Activated CD4-positive, CD25-positive, alpha-beta regulatory T cell treated with anti-CD3 and anti-CD28 coated beads, Interleukin-2, amount 50 U/mL, for 24 hours (primary cell): ENCODE results near the gene HBA1.
"Not testable (repeated sequence)": the region's sequence is repeated elsewhere in the genome, so short reads cannot be mapped to it uniquely, and the experiment has no call there.

ENCODE experiments used
- ATAC-seq, 2 donors: fragments of 150-1000 bp; cut with Tn5 transposase; one replicate each; pipeline ENCODE4 v1.10.0; 2021; ENCODE audit warnings: mild to moderate bottlenecking in 1 of 2, moderate library complexity in 1 of 2

The HBA1 gene

DNA sequence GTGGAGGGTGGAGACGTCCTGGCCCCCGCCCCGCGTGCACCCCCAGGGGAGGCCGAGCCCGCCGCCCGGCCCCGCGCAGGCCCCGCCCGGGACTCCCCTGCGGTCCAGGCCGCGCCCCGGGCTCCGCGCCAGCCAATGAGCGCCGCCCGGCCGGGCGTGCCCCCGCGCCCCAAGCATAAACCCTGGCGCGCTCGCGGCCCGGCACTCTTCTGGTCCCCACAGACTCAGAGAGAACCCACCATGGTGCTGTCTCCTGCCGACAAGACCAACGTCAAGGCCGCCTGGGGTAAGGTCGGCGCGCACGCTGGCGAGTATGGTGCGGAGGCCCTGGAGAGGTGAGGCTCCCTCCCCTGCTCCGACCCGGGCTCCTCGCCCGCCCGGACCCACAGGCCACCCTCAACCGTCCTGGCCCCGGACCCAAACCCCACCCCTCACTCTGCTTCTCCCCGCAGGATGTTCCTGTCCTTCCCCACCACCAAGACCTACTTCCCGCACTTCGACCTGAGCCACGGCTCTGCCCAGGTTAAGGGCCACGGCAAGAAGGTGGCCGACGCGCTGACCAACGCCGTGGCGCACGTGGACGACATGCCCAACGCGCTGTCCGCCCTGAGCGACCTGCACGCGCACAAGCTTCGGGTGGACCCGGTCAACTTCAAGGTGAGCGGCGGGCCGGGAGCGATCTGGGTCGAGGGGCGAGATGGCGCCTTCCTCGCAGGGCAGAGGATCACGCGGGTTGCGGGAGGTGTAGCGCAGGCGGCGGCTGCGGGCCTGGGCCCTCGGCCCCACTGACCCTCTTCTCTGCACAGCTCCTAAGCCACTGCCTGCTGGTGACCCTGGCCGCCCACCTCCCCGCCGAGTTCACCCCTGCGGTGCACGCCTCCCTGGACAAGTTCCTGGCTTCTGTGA lies at the start of gene HBA1:
Gene HBA1 (plus strand): TSS at position 204 of the 906 bp plus-strand sequence. CDS start 37 bp downstream, at position 241.
- ATAC-seq = peak; percentile 33 to 37

GRCh38 chr16:129075-129474 lies 47.4 kb upstream of the HBA1 start:
- ATAC-seq = no peak

- ATAC-seq = no peak
These were observed 45.8 kb upstream of the HBA1 start for GRCh38 chr16:130533-131173.

- ATAC-seq = no peak
These were observed 44.4 kb upstream of the HBA1 start for GRCh38 chr16:132120-132519.

GRCh38 chr16:133716-134115 lies 42.8 kb upstream of the HBA1 start:
- ATAC-seq = no peak

GRCh38 chr16:138049-138417 lies 38.4 kb upstream of the HBA1 start:
- ATAC-seq = peak; percentile 12 to 14

- ATAC-seq = no peak
These were observed 36.2 kb upstream of the HBA1 start for GRCh38 chr16:140175-140857.

- no peak for ATAC-seq
These were observed 34.0 kb upstream of the HBA1 start for GRCh38 chr16:142405-142967.

GRCh38 chr16:143047-143446 lies 33.4 kb upstream of the HBA1 start:
- no peak for ATAC-seq

DNA sequence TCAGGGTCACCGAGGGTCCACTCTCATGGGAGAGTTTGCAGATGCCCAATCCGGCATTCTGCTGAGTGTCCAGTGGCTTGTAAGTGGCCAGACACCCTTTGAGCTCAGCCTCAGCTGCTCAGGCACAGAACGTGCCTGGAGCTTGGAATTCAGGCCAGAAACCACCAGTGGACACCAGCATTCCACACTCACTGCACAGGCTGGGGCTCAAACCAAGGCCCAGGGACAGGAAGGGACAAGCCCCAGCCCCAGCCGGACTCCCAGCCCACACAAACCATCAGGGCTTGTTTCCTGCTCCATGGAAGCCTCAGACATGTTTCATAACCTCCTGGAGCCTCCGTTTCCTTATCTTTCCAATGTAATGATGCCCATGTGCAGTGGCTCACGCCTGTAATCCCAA lies 33.0 kb upstream of the HBA1 start:
- ATAC-seq = no peak

DNA sequence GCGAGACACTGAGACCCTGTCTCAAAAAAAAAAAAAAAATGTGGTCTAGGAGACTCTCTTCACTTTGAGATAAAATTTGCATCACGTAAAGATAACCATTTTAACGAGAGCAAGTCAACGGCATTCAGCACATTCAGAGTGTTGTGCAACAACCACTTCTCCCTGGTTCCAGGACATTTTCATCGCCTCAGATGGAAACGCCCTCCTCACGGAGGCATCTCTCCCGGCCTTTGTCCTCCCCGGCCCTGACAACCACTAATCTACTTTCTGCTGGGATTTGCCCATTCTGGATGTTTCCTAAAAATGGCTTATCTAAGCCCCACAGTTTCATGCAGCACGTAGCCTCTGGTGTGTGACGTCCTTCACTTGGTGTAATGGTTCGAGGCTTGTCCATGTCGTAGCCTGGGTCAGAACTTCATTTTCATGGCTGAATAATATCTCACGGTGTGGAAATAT lies 31.7 kb upstream of the HBA1 start:
- no peak for ATAC-seq

DNA sequence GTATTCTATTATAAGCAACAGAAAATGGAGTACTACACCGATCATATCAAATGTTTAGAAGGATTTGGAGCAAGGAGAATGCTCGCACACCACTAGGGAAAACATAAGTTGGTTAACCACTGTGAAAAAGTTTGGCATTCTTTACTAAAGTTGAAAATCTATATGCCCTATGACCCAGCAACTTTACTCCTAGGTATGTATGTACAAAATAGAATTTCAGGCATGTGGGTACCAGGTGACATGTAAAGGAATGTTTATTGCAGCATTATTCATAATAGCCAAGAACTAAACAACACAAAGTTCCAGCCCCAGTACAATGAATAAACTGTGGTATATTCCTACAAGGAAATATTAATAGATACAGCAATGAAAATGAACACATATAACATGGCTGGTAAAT lies 29.8 kb upstream of the HBA1 start:
- no peak for ATAC-seq

- no peak for ATAC-seq
These were observed 27.3 kb upstream of the HBA1 start for GRCh38 chr16:149024-149660.

- no peak for ATAC-seq
These were observed 24.0 kb upstream of the HBA1 start, which contains the start of gene HBZ for GRCh38 chr16:152141-153128. Gene HBZ, plus strand, starts transcription at chr16:152644. Its CDS starts 266 bp downstream, at chr16:152910.

DNA sequence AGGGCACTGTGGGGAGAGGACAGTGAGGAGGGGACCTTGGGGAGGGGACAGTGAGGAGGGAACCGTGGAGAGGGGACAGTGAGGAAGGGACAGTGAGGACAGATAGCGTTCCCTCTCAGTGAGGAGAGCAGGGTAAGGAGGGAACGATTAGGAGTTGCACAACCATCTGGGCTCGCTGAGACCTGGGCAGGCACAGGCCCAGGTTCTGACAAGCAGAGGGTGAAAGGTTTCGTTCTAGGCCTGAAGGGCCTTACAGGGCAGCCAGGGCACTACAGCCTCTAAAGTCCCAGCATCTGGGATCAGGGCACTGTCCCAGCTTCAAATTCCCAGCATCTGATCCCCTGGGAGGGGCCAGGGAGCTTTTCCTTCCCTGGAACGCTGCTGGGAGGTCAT lies 23.4 kb upstream of the HBA1 start:
- ATAC-seq = not testable (repeated sequence)

- ATAC-seq = not testable (repeated sequence)
These were observed 22.8 kb upstream of the HBA1 start for GRCh38 chr16:153550-154216.

DNA sequence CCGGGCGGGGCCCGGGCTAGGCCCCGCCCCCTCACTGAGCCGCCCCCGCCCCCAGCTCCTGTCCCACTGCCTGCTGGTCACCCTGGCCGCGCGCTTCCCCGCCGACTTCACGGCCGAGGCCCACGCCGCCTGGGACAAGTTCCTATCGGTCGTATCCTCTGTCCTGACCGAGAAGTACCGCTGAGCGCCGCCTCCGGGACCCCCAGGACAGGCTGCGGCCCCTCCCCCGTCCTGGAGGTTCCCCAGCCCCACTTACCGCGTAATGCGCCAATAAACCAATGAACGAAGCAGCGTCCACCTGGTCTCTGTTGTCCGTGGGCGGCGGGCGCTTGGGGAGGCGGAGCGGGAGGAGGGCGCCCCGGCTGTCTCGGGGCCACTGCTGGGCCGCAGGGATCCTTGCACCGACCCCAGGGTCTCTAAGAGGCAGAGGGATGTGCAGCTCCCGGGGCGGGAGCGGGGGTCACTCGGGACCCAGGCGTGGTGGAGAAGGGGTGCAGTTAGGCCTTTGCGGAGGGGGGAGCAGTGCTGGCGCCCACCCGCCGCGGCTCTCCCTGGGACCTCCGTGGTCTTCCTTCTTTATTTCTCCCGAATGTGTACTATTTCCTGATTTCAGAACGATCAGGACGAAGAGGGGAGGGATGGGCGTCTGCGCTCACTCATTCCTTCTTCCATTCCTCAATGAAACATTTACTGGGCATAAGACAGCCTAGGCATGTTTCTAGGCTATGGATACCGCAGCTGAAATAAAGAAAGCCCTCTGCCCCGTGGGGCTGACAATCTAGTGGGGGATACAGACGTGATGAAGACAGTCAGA lies 22.1 kb upstream of the HBA1 start:
- peak in 1 of 2 donors; percentile 22 for ATAC-seq

GRCh38 chr16:155031-155398 lies 21.5 kb upstream of the HBA1 start:
- ATAC-seq = no peak

GRCh38 chr16:159136-159849 lies 17.2 kb upstream of the HBA1 start:
- no peak for ATAC-seq
